Tibial artery (tissue), 4 donors: ENCODE measurements around the gene MYMX.

Experiments used
- DNase-seq, 2 donors: peaks; one replicate each; pipeline ENCODE4 v3.0.0-alpha.2; 2019
- H3K27ac ChIP-seq, 2 donors: fragments of 200-600 bp; sonication (generic) in 1 of 2; 1 replicate in 1 of 2; 2 replicates in 1 of 2; pipeline ENCODE4 v1.5.1; 2018 to 2019; ENCODE audit warnings: mild to moderate bottlenecking in 1 of 2
- H3K27me3 ChIP-seq, 2 donors: fragments of 200-600 bp; sonication (generic) in 1 of 2; one replicate each; pipeline versions ENCODE4 v1.5.1 to v1.6.0; 2016 to 2019
- H3K36me3 ChIP-seq, 3 donors: fragments of 200-600 bp; sonication (generic) in 2 of 3; one replicate each; pipeline ENCODE4 v1.5.1; 2016 to 2019; ENCODE audit warnings: mild to moderate bottlenecking in 2 of 3
- H3K4me1 ChIP-seq, 4 donors: fragments of 200-600 bp; sonication (generic) in 2 of 4; 1 replicate in 3 of 4; 2 replicates in 1 of 4; pipeline ENCODE4 v1.5.1; 2016 to 2019
- H3K4me3 ChIP-seq, 2 donors: fragments of 200-600 bp; sonication (generic) in 1 of 2; 1 replicate in 1 of 2; 2 replicates in 1 of 2; pipeline ENCODE4 v1.5.1; 2018 to 2019; ENCODE audit warnings: mild to moderate bottlenecking in 2 of 2
- H3K9me3 ChIP-seq, 3 donors: fragments of 200-600 bp; sonication (generic) in 1 of 3; one replicate each; pipeline ENCODE4 v1.5.1; 2016 to 2019
- intact Hi-C: fragments of 100-400 bp; cut with DNase I; formaldehyde crosslinking; loops from one replicate; pipeline ENCODE4 v1.15.0; 2023; ENCODE audit warnings: low total_unique reads
- TF ChIP-seq, protein P1 (sequence below), 2 experiments: fragments of 200-600 bp in 1 of 2; fragments of 450-650 bp in 1 of 2; IDR thresholded peaks; one replicate each; pipeline ENCODE4 v1.5.1; 2017 to 2019; ENCODE audit warnings: antibody characterized with exemption in 2 of 2, mild to moderate bottlenecking in 1 of 2, moderate library complexity in 1 of 2

The MYMX gene

DNA sequence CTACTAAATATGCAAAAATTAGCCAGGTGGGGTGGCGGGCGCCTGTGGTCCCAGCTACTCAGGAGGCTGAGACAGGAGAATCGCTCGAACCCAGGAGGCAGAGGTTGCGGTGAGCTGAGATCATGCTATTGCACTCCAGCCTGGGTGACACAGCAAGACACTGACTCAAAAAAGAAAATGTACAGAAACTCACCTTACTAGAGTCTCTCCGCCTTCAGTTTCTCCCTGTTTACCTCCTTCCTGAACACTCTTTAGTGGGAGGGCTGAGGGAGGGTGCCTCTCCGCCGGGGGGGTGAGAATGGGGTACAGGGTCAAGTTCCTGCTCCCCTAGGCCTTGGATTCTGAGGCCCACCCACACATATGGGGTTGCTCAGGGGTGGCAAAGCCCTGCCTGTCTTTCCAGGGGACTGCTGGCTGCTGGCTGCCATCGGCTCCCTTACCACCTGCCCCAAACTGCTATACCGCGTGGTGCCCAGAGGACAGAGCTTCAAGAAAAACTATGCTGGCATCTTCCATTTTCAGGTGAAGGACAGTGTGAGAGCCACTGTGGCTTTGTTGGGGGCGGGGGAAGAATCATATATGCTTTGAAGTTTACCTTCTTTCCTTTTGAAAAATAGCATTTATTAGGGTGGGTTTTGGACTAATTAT, 44.7 kb upstream of the MYMX start:
- peaks cover 0 to 9% (median 2%) of the 10 kb centered on the region in 4 donors for H3K4me1 ChIP-seq
- no peaks in the 10 kb centered on the region for H3K36me3 ChIP-seq
- H3K27me3 ChIP-seq = no peaks in the 10 kb centered on the region
- intact Hi-C loops = loop anchor here (5.0 kb wide), 2 partner anchors 60 to 85 kb away; partner anchors contain the start of gene SLC35B2
- no peak overlapping the region for H3K27ac ChIP-seq
- no peaks in the 10 kb centered on the region for H3K9me3 ChIP-seq
- DNase-seq = no peak
- no peak overlapping the region for H3K4me3 ChIP-seq
- TF ChIP-seq, protein P1, sequence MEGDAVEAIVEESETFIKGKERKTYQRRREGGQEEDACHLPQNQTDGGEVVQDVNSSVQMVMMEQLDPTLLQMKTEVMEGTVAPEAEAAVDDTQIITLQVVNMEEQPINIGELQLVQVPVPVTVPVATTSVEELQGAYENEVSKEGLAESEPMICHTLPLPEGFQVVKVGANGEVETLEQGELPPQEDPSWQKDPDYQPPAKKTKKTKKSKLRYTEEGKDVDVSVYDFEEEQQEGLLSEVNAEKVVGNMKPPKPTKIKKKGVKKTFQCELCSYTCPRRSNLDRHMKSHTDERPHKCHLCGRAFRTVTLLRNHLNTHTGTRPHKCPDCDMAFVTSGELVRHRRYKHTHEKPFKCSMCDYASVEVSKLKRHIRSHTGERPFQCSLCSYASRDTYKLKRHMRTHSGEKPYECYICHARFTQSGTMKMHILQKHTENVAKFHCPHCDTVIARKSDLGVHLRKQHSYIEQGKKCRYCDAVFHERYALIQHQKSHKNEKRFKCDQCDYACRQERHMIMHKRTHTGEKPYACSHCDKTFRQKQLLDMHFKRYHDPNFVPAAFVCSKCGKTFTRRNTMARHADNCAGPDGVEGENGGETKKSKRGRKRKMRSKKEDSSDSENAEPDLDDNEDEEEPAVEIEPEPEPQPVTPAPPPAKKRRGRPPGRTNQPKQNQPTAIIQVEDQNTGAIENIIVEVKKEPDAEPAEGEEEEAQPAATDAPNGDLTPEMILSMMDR (IDR thresholded peaks at IDR 0.05) = no peak

DNA sequence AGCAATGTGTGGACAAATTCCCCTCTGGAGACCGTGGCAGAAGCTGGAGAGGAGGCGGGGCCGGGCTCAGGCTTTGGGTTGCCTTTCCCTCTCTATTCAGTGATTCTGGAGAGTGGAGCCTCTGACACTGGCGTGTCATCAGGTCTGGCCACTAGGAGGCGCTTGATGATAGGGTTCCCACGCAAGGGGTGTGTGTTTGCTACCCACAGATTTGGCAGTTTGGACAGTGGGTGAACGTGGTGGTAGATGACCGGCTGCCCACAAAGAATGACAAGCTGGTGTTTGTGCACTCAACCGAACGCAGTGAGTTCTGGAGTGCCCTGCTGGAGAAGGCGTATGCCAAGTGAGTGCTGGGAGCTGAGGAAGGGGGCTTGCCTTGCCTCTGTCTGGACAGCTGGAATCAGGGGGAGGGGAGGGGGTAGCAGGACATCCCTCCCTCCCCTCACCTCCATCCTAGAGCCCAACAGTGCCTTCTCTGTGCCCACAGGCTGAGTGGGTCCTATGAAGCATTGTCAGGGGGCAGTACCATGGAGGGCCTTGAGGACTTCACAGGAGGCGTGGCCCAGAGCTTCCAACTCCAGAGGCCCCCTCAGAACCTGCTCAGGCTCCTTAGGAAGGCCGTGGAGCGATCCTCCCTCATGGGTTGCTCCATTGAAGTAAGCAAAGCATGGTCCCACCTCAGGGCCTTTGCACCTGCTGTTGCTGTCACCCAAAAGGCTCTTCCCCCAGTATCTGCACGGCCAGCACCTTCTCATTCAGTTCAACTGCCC, 43.8 kb upstream of the MYMX start:
- TF ChIP-seq, protein P1 (IDR thresholded peaks at IDR 0.05) = peak; percentile 84 to 95
- DNase-seq = peak; percentile 88 to 92
- no peaks in the 10 kb centered on the region for H3K36me3 ChIP-seq
- intact Hi-C loops = loop anchor here (5.0 kb wide), 2 partner anchors 59 to 84 kb away; partner anchors contain the start of gene SLC35B2
- peaks cover 0 to 17% (median 6%) of the 10 kb centered on the region in 4 donors for H3K4me1 ChIP-seq
- H3K4me3 ChIP-seq = no peak overlapping the region
- H3K27me3 ChIP-seq = no peaks in the 10 kb centered on the region
- H3K27ac ChIP-seq = no peak overlapping the region
- no peaks in the 10 kb centered on the region for H3K9me3 ChIP-seq

DNA sequence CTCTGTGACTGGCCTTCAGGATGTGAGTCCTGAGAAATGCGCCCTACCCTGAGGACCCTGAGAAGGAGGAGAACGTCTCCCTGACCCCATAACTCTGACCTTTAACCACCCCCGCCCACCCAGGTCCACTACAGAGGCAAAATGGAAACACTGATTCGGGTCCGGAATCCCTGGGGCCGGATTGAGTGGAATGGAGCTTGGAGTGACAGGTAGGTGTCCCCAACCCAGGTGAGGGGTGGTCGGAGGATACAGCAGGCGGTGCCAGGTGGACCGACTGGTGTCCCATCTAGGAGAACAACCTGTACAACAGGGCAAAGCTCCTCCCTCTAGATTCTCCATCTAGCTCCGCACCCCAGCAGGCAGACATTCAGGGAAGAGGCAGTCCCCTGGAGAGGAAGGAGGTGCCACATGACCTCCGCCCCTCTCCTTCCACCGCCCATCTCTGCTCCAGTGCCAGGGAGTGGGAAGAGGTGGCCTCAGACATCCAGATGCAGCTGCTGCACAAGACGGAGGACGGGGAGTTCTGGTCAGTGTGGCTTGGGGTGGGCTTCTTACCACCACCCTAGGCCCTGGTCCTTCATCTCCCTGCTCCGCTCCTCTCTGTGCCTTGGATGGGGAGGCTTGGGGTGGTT, 40.5 kb upstream of the MYMX start:
- DNase-seq = no peak
- TF ChIP-seq, protein P1 (IDR thresholded peaks at IDR 0.05) = no peak
- H3K4me3 ChIP-seq = no peak overlapping the region
- H3K4me1 ChIP-seq = peaks cover 0 to 22% (median 11%) of the 10 kb centered on the region in 4 donors
- intact Hi-C loops = no loop called here
- no peaks in the 10 kb centered on the region for H3K9me3 ChIP-seq
- no peaks in the 10 kb centered on the region for H3K36me3 ChIP-seq
- H3K27ac ChIP-seq = no peak overlapping the region
- no peaks in the 10 kb centered on the region for H3K27me3 ChIP-seq

DNA sequence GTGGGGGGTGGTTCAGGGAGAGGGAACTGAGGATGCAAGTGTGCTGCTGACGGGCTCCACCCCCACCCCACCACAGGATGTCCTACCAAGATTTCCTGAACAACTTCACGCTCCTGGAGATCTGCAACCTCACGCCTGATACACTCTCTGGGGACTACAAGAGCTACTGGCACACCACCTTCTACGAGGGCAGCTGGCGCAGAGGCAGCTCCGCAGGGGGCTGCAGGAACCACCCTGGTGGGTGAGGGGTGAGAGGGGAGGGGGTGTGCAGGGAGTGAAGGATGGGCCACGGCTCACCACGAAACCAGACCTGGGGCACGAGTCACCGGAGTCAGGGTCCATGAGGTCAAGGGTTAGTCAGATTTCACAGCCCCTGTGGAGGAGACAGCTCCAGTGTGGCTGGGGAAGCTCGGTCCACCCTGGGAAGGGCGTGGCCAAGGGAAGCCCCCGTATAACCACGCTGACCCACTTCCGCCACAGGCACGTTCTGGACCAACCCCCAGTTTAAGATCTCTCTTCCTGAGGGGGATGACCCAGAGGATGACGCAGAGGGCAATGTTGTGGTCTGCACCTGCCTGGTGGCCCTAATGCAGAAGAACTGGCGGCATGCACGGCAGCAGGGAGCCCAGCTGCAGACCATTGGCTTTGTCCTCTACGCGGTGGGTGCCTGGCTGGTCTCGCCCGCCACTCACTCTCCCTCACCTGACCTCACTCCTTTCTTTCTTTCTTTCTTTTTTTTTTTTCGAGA, 39.8 kb upstream of the MYMX start:
- peak overlapping the region in 1 of 2 donors; percentile 72 for H3K27ac ChIP-seq
- DNase-seq = no peak
- H3K9me3 ChIP-seq = no peaks in the 10 kb centered on the region
- H3K4me3 ChIP-seq = no peak overlapping the region
- H3K4me1 ChIP-seq = peaks cover 0 to 22% (median 11%) of the 10 kb centered on the region in 4 donors
- intact Hi-C loops = no loop called here
- no peaks in the 10 kb centered on the region for H3K27me3 ChIP-seq
- TF ChIP-seq, protein P1 (IDR thresholded peaks at IDR 0.05) = no peak
- no peaks in the 10 kb centered on the region for H3K36me3 ChIP-seq

DNA sequence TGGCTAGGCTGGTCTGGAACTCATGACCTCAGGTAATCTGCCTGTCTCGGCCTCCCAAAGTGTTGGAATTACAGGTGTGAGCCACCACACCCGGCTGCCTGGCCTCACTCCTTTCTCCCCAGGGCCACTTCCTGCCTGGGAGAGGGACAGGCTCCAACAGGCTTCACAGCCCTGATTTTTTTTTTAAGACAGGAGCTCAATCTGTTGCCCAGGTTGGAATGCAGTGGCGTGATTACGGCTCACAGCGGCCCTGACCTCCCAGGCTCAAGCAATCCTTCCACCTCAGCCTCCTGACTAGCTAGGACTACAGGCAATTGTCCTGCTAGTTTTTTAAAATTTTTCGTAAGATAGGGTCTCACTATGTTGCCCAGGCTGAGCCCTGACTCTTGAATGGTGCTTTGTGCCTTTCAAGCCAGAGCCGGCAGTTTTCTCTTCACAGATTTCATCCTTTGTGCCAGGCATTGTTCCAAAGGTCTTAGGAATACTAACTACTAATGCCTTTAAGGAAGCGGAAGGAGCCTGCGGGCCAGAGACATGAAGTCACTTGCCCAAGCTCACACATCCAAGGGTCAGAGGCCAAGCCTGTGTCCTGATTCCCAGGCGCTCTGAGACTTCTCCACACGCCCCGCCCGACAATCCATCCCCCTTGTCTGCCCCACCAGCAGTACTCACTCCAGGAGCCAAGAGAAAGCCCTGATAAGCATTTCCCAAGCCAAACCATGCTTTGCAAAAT, 38.9 kb upstream of the MYMX start:
- peak; percentile 87 to 93 for DNase-seq
- Histone ChIP-seq H3K36me3 (no peaks in the 10 kb centered on the region), H3K4me3 (no peak overlapping the region), H3K27ac (peak overlapping the region; percentile 54 to 72), H3K4me1 (peaks cover 0 to 21% (median 9%) of the 10 kb centered on the region in 4 donors), H3K27me3 (no peaks in the 10 kb centered on the region), H3K9me3 (no peaks in the 10 kb centered on the region)
- intact Hi-C loops = no loop called here
- TF ChIP-seq, protein P1 (IDR thresholded peaks at IDR 0.05) = no peak
